Measurements from ENCODE around the gene PRKAR1A. TPM values are rescaled to one million over a fixed set of nuclear protein-coding genes. Genes with fewer than 3 reads are reported as not detected.
A peak's percentile ranks its signal among the peaks of the same experiment; 100 is the strongest.

The PRKAR1A gene
- total RNA-seq, 5 donors from 2014 or later (not counting 1 experiment from before 2014, with no cell fraction given) = 128 to 175 (median 162) TPM

GRCh38 chr17:68596411-68596945, 84.2 kb downstream of the PRKAR1A start:
- Histone ChIP-seq H3K4me3 (ENCODE audit: control insufficient read depth in 1 of 2, extremely low read depth in 1 of 2, low read length in 1 of 2) (no peak overlapping the region), H3K9me3 (no peaks in the 10 kb centered on the region), H3K36me3 (ENCODE audit: control insufficient read depth in 2 of 2, extremely low read depth in 1 of 2, insufficient read depth in 1 of 2, low read length in 1 of 2) (no peaks in the 10 kb centered on the region), H3K27me3 (replicated peaks in 1 of 2; ENCODE audit: control insufficient read depth in 2 of 2, extremely low read depth in 1 of 2, insufficient read depth in 2 of 2, low read length in 1 of 2) (peaks cover 14 to 42% of the 10 kb centered on the region in 2 experiments), H3K27ac (ENCODE audit: low read length) (no peak overlapping the region), H3K4me1 (ENCODE audit: control insufficient read depth in 1 of 2, extremely low read depth in 1 of 2, insufficient read depth in 2 of 2, low read length in 2 of 2) (peaks cover 8 to 14% of the 10 kb centered on the region in 2 experiments)
- no peak overlapping the region for H3K4me3 Mint-ChIP-seq
- no peak overlapping the region for H3K27ac Mint-ChIP-seq
- WGBS (ENCODE audit: insufficient coverage) = 61% methylated on average over 2 of the region's 5 CpGs
- H3K27me3 Mint-ChIP-seq = peaks cover 71 to 74% of the 10 kb centered on the region in 2 donors
- CTCF ChIA-PET = no interaction called here
- POLR2A ChIA-PET = interaction anchor here in 1 of 2 donors (0.6 kb wide), 1 partner anchor 899 kb away, joined by 3 read pairs; no protein-coding TSS in a partner anchor
- no peak for DNase-seq
- H3K4me1 Mint-ChIP-seq = peaks cover 16 to 20% (median 19%) of the 10 kb centered on the region in 3 donors
- H3K9me3 Mint-ChIP-seq = no peaks in the 10 kb centered on the region
- H3K36me3 Mint-ChIP-seq = no peaks in the 10 kb centered on the region
- no peak for ATAC-seq (replicated peaks in 1 of 4)

GRCh38 chr17:68598074-68598473, 85.8 kb downstream of the PRKAR1A start:
- peaks cover 19 to 25% (median 25%) of the 10 kb centered on the region in 3 donors for H3K4me1 Mint-ChIP-seq
- Histone ChIP-seq H3K36me3 (ENCODE audit: control insufficient read depth in 2 of 2, extremely low read depth in 1 of 2, insufficient read depth in 1 of 2, low read length in 1 of 2) (no peaks in the 10 kb centered on the region), H3K27me3 (replicated peaks in 1 of 2; ENCODE audit: control insufficient read depth in 2 of 2, extremely low read depth in 1 of 2, insufficient read depth in 2 of 2, low read length in 1 of 2) (peaks cover 14 to 47% of the 10 kb centered on the region in 2 experiments), H3K27ac (ENCODE audit: low read length) (no peak overlapping the region), H3K9me3 (no peaks in the 10 kb centered on the region), H3K4me1 (ENCODE audit: control insufficient read depth in 1 of 2, extremely low read depth in 1 of 2, insufficient read depth in 2 of 2, low read length in 2 of 2) (peaks cover 8 to 14% of the 10 kb centered on the region in 2 experiments), H3K4me3 (ENCODE audit: control insufficient read depth in 1 of 2, extremely low read depth in 1 of 2, low read length in 1 of 2) (no peak overlapping the region)
- no peaks in the 10 kb centered on the region for H3K9me3 Mint-ChIP-seq
- H3K27me3 Mint-ChIP-seq = peaks cover 73 to 77% of the 10 kb centered on the region in 2 donors
- ATAC-seq (replicated peaks in 1 of 4) (no peak), DNase-seq (no peak)
- H3K4me3 Mint-ChIP-seq = no peak overlapping the region
- H3K36me3 Mint-ChIP-seq = no peaks in the 10 kb centered on the region
- CTCF ChIA-PET = no interaction called here
- no peak overlapping the region for H3K27ac Mint-ChIP-seq
- 86% methylated on average over 1 of the region's 4 CpGs for WGBS (ENCODE audit: insufficient coverage)
- POLR2A ChIA-PET = no interaction called here

GRCh38 chr17:68598545-68598961, 86.3 kb downstream of the PRKAR1A start:
- no CpG with 5 or more reads among the region's 4 CpGs for WGBS (ENCODE audit: insufficient coverage)
- H3K27me3 Mint-ChIP-seq = peaks cover 73 to 77% of the 10 kb centered on the region in 2 donors
- CTCF ChIA-PET = no interaction called here

GRCh38 chr17:68599091-68599490, 86.9 kb downstream of the PRKAR1A start:
- POLR2A ChIA-PET = no interaction called here
- H3K4me3 Mint-ChIP-seq = peak overlapping the region in 1 of 3 donors; percentile 82
- no peak for ATAC-seq (replicated peaks in 1 of 4)

More at GRCh38 chr17:68598545-68598961, 86.3 kb downstream of the PRKAR1A start:
- no peak for DNase-seq
- no peak overlapping the region for H3K27ac Mint-ChIP-seq
- Histone ChIP-seq H3K36me3 (ENCODE audit: control insufficient read depth in 2 of 2, extremely low read depth in 1 of 2, insufficient read depth in 1 of 2, low read length in 1 of 2) (no peaks in the 10 kb centered on the region), H3K4me1 (ENCODE audit: control insufficient read depth in 1 of 2, extremely low read depth in 1 of 2, insufficient read depth in 2 of 2, low read length in 2 of 2) (peaks cover 8 to 14% of the 10 kb centered on the region in 2 experiments), H3K27me3 (replicated peaks in 1 of 2; ENCODE audit: control insufficient read depth in 2 of 2, extremely low read depth in 1 of 2, insufficient read depth in 2 of 2, low read length in 1 of 2) (peaks cover 17 to 45% of the 10 kb centered on the region in 2 experiments), H3K27ac (ENCODE audit: low read length) (no peak overlapping the region), H3K4me3 (ENCODE audit: control insufficient read depth in 1 of 2, extremely low read depth in 1 of 2, low read length in 1 of 2) (no peak overlapping the region), H3K9me3 (no peaks in the 10 kb centered on the region)
- H3K4me3 Mint-ChIP-seq = no peak overlapping the region
- POLR2A ChIA-PET = no interaction called here
- ATAC-seq (replicated peaks in 1 of 4) = no peak
- H3K36me3 Mint-ChIP-seq = no peaks in the 10 kb centered on the region
- H3K4me1 Mint-ChIP-seq = peaks cover 19 to 25% (median 25%) of the 10 kb centered on the region in 3 donors
- H3K9me3 Mint-ChIP-seq = no peaks in the 10 kb centered on the region

GRCh38 chr17:68599552-68600066, 87.4 kb downstream of the PRKAR1A start:
- no peaks in the 10 kb centered on the region for H3K9me3 ChIP-seq
- ATAC-seq (replicated peaks in 1 of 4) (no peak), DNase-seq (no peak)
- no peaks in the 10 kb centered on the region for H3K36me3 ChIP-seq (ENCODE audit: control insufficient read depth in 2 of 2, extremely low read depth in 1 of 2, insufficient read depth in 1 of 2, low read length in 1 of 2)
- no peak overlapping the region for H3K27ac Mint-ChIP-seq
- peak overlapping the region; percentile 63 to 82 (median 64) for H3K4me3 Mint-ChIP-seq
- POLR2A ChIA-PET = no interaction called here
- H3K27me3 ChIP-seq (replicated peaks in 1 of 2; ENCODE audit: control insufficient read depth in 2 of 2, extremely low read depth in 1 of 2, insufficient read depth in 2 of 2, low read length in 1 of 2) = peaks cover 19 to 40% of the 10 kb centered on the region in 2 experiments
- peaks cover 8 to 14% of the 10 kb centered on the region in 2 experiments for H3K4me1 ChIP-seq (ENCODE audit: control insufficient read depth in 1 of 2, extremely low read depth in 1 of 2, insufficient read depth in 2 of 2, low read length in 2 of 2)
- no peaks in the 10 kb centered on the region for H3K9me3 Mint-ChIP-seq
- CTCF ChIA-PET = no interaction called here
- no peak overlapping the region for H3K27ac ChIP-seq (ENCODE audit: low read length)
- no peaks in the 10 kb centered on the region for H3K36me3 Mint-ChIP-seq
- H3K4me3 ChIP-seq (ENCODE audit: control insufficient read depth in 1 of 2, extremely low read depth in 1 of 2, low read length in 1 of 2) = no peak overlapping the region
- H3K27me3 Mint-ChIP-seq = peaks cover 68 to 74% of the 10 kb centered on the region in 2 donors
- 31% methylated on average over 15 of the region's 18 CpGs for WGBS (ENCODE audit: insufficient coverage)
- H3K4me1 Mint-ChIP-seq = peaks cover 19 to 25% (median 25%) of the 10 kb centered on the region in 3 donors

More at GRCh38 chr17:68599091-68599490, 86.9 kb downstream of the PRKAR1A start:
- H3K4me1 Mint-ChIP-seq = peaks cover 19 to 25% (median 25%) of the 10 kb centered on the region in 3 donors
- Histone ChIP-seq H3K4me3 (ENCODE audit: control insufficient read depth in 1 of 2, extremely low read depth in 1 of 2, low read length in 1 of 2) (no peak overlapping the region), H3K9me3 (no peaks in the 10 kb centered on the region), H3K27me3 (replicated peaks in 1 of 2; ENCODE audit: control insufficient read depth in 2 of 2, extremely low read depth in 1 of 2, insufficient read depth in 2 of 2, low read length in 1 of 2) (peaks cover 19 to 40% of the 10 kb centered on the region in 2 experiments), H3K36me3 (ENCODE audit: control insufficient read depth in 2 of 2, extremely low read depth in 1 of 2, insufficient read depth in 1 of 2, low read length in 1 of 2) (no peaks in the 10 kb centered on the region), H3K27ac (ENCODE audit: low read length) (no peak overlapping the region), H3K4me1 (ENCODE audit: control insufficient read depth in 1 of 2, extremely low read depth in 1 of 2, insufficient read depth in 2 of 2, low read length in 2 of 2) (peaks cover 8 to 14% of the 10 kb centered on the region in 2 experiments)
- DNase-seq = no peak
- CTCF ChIA-PET = no interaction called here
- H3K27me3 Mint-ChIP-seq = peaks cover 71 to 77% of the 10 kb centered on the region in 2 donors
- no peak overlapping the region for H3K27ac Mint-ChIP-seq
- no peaks in the 10 kb centered on the region for H3K36me3 Mint-ChIP-seq
- no peaks in the 10 kb centered on the region for H3K9me3 Mint-ChIP-seq
- WGBS (ENCODE audit: insufficient coverage) = no CpG with 5 or more reads among the region's 4 CpGs

- 1% methylated on average over 88 of the region's 88 CpGs for WGBS (ENCODE audit: insufficient coverage)
- Histone ChIP-seq H3K4me3 (ENCODE audit: control insufficient read depth in 1 of 2, extremely low read depth in 1 of 2, low read length in 1 of 2) (peak overlapping the region in 1 of 2 donors; percentile 48), H3K27ac (ENCODE audit: low read length) (no peak overlapping the region), H3K27me3 (replicated peaks in 1 of 2; ENCODE audit: control insufficient read depth in 2 of 2, extremely low read depth in 1 of 2, insufficient read depth in 2 of 2, low read length in 1 of 2) (peaks cover 15 to 38% of the 10 kb centered on the region in 2 experiments), H3K36me3 (ENCODE audit: control insufficient read depth in 2 of 2, extremely low read depth in 1 of 2, insufficient read depth in 1 of 2, low read length in 1 of 2) (no peaks in the 10 kb centered on the region), H3K4me1 (ENCODE audit: control insufficient read depth in 1 of 2, extremely low read depth in 1 of 2, insufficient read depth in 2 of 2, low read length in 2 of 2) (peaks cover 7 to 14% of the 10 kb centered on the region in 2 experiments), H3K9me3 (no peaks in the 10 kb centered on the region)
- Mint-ChIP-seq H3K4me3 (peak overlapping the region; percentile 63 to 82 (median 64)), H3K36me3 (no peaks in the 10 kb centered on the region), H3K4me1 (peaks cover 13 to 24% (median 22%) of the 10 kb centered on the region in 3 donors), H3K27me3 (peaks cover 66 to 73% of the 10 kb centered on the region in 2 donors), H3K9me3 (no peaks in the 10 kb centered on the region), H3K27ac (no peak overlapping the region)
- CTCF ChIA-PET = no interaction called here
- peak in 3 of 35 experiments; percentile 1 to 7 (median 6) for DNase-seq
- ATAC-seq (replicated peaks in 1 of 4) = peak in 3 of 4 experiments; percentile 27 to 37 (median 30)
- POLR2A ChIA-PET = no interaction called here
Observed at GRCh38 chr17:68600067-68600930, 88.1 kb downstream of the PRKAR1A start.

Data from T-cell (primary cell).